Mucosa of descending colon (tissue), 3 donors: ENCODE data around the gene DBP. TPM values are rescaled to one million over a fixed set of nuclear protein-coding genes. Genes with fewer than 3 reads are reported as not detected.
"Not testable (repeated sequence)": the region's sequence is repeated elsewhere in the genome, so short reads cannot be mapped to it uniquely, and the experiment has no call there.

ENCODE experiments used
- ATAC-seq: fragments of 200-7000 bp; cut with Tn5 transposase; one replicate; pipeline ENCODE4 v1.9.1; 2020; ENCODE audit warnings: mild to moderate bottlenecking, moderate library complexity
- DNase-seq, 3 donors: peaks; one replicate each; pipeline ENCODE4 v3.0.0-alpha.2; 2020
- H3K36me3 ChIP-seq: fragments of 200-600 bp; one replicate; pipeline ENCODE4 v1.8.0; 2021; ENCODE audit warnings: low read depth, mild to moderate bottlenecking
- H3K4me1 ChIP-seq: fragments of 200-600 bp; one replicate; pipeline ENCODE4 v1.8.0; 2021; ENCODE audit warnings: low read depth, mild to moderate bottlenecking
- H3K4me3 ChIP-seq: fragments of 200-600 bp; one replicate; pipeline ENCODE4 v1.8.0; 2021; ENCODE audit warnings: mild to moderate bottlenecking
- H3K9me3 ChIP-seq: fragments of 200-600 bp; one replicate; pipeline ENCODE4 v1.8.0; 2021; ENCODE audit warnings: mild to moderate bottlenecking
- intact Hi-C, 2 donors: fragments of 100-400 bp; cut with DNase I in 1 of 2; cut with micrococcal nuclease in 1 of 2; formaldehyde crosslinking; loops; one replicate each; pipeline versions ENCODE4 v1.11.0 to v1.11.1; 2022; cut with DNase I, micrococcal nuclease
- total RNA-seq, 3 donors: library from RNA; stranded (reverse); fragmentation: NEBNext Ultra II Directional in 2 of 3; extraction: Animal tissue kit (Norgen Biotek cat#: 25700) in 2 of 3; gene quantifications; one replicate each; pipeline versions ENCODE4 v1.2.1 to v1.2.4, GENCODE V29; 2021 to 2023
- TF ChIP-seq, protein P1 (sequence below): fragments of 200-600 bp; IDR thresholded peaks from one replicate; pipeline ENCODE4 v1.8.0; 2022; ENCODE audit warnings: antibody characterized with exemption, mild to moderate bottlenecking
- donor health status: DM: no; HTN: no; CAD: no; lungs with moderate emphysema.
- donor health status: DM: no; HTN: no; CAD: no.
- donor health status: DM: no; HTN: yes; CAD: no.

DBP gene
- total RNA-seq, 3 donors from 2014 or later, result 8.2 to 18.4 (median 11.1) TPM

DNA sequence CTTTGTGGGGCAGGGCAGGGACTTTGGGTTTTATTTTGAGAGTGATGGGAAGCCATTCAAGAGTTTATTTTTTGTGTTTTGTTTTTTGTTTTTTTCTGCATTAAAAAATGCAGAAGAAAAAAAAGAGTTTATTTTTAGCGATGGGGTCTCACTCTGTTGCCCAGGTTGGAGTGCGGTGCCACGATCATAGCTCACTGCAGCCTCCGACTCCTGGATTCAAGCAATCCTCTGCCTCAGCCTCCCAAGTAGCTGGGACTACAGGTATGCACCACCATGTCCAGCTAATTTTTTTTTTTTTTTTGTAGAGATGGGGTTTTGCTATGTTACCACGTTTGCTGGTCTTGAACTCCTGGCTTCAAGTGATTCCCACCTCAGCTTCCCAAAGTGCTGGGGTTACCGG is 21.3 kb upstream of the DBP start:
- Histone ChIP-seq H3K9me3 (no peaks in the 10 kb centered on the region), H3K4me3 (no peak overlapping the region), H3K4me1 (no peaks in the 10 kb centered on the region), H3K36me3 (no peaks in the 10 kb centered on the region)
- TF ChIP-seq, protein P1, sequence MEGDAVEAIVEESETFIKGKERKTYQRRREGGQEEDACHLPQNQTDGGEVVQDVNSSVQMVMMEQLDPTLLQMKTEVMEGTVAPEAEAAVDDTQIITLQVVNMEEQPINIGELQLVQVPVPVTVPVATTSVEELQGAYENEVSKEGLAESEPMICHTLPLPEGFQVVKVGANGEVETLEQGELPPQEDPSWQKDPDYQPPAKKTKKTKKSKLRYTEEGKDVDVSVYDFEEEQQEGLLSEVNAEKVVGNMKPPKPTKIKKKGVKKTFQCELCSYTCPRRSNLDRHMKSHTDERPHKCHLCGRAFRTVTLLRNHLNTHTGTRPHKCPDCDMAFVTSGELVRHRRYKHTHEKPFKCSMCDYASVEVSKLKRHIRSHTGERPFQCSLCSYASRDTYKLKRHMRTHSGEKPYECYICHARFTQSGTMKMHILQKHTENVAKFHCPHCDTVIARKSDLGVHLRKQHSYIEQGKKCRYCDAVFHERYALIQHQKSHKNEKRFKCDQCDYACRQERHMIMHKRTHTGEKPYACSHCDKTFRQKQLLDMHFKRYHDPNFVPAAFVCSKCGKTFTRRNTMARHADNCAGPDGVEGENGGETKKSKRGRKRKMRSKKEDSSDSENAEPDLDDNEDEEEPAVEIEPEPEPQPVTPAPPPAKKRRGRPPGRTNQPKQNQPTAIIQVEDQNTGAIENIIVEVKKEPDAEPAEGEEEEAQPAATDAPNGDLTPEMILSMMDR, result no peak
- ATAC-seq (no peak), DNase-seq (no peak)
- intact Hi-C loops, result no loop called here

DNA sequence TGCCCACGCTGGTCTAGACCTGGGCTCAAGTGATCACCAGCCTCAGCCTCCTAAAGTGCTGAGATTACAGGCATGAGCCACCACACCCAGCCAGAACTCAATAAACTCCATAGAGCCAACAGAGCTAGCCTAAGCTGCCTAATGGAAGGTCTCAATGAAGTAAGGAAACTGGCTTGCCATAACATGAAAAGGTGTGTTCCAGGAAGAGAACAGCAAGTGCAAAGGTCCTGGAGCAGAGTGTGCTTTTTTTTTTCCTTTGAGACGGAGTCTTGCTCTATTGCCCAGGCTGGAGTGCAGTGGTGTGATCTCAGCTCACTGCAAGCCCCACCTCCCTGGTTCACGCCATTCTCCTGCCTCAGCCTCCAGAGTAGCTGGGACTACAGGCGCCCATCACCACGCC is 20.6 kb upstream of the DBP start:
- H3K4me1 ChIP-seq, intact Hi-C loops, H3K9me3 ChIP-seq, H3K4me3 ChIP-seq, H3K36me3 ChIP-seq: not testable (repeated sequence)
- ATAC-seq, result peak; percentile 81
- DNase-seq, result peak in 1 of 3 donors; percentile 20

DNA sequence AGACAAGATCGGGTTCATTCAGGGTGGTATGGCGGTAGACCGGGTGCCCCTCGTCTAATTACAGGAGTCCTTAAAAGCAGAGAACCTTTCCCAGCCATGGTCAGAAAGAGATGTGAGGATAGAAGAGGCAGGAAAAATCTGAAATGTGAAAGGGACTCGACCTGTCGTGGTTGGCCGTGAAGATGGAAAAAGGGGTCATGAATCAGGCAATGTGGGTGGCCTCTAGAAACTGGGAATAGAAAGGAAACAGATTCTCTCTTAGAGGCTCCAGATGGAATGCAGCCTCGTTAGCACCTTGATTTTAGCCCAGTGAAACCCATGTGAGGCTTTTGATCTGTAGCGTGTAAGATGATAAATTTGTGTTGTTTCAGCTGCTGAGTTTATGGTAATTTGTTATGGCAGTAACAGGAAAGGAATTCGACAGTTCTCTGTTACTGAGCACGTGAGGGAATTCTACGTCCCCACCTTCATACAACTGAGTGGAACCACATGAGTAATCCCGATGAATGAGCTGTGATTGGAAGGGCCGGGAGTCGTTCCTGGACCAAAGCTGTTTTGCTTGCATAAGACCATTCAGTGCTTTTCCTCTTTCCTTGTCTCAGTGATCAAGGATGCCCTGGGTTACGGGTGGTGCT is 19.8 kb upstream of the DBP start:
- H3K36me3 ChIP-seq, result no peaks in the 10 kb centered on the region
- intact Hi-C loops, result no loop called here
- no peaks in the 10 kb centered on the region for H3K4me1 ChIP-seq
- ATAC-seq (peak; percentile 68), DNase-seq (peak in 1 of 3 donors; percentile 33)
- TF ChIP-seq, protein P1, result no peak
- H3K9me3 ChIP-seq, result no peaks in the 10 kb centered on the region
- H3K4me3 ChIP-seq, result no peak overlapping the region

DNA sequence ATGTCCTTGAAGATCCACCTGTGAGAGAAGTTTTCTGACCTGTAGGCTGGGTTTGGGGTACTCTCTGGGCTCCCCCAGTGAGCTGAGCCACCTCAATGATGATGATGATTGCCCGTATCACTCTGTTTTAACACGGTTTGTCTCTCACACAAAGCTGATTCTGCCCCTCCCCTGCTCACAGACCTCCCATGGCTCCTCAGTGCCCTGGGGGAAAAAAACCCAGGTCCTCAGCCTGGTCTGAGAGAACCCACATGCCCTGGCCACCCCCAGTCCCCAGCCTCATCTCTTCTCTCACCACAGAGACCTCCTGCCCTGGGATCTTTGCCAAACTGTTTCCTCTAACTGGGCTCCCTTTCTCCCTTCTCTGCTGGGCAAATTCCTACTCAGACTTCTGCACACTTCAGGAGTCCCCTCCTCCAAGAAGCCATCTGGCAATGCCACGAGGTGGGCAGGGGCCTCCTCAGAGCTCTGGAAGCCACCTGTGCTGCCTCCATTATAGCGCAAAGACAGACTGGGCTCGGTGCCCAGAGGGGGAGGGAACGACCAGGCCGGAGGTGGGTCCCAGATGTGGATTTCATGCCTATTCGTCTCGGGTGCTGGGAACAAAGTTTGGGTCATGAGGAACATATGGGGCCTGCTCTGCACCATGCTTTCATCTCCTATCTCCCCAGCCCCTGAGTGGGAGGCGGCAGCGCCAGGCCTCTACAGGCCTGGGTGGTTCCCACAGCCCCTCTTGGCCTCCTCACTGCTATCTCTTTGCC is 17.3 kb upstream of the DBP start:
- Histone ChIP-seq H3K4me1 (peaks cover under 1% of the 10 kb centered on the region), H3K36me3 (no peaks in the 10 kb centered on the region), H3K4me3 (no peak overlapping the region), H3K9me3 (no peaks in the 10 kb centered on the region)
- intact Hi-C loops, result no loop called here
- TF ChIP-seq, protein P1, result no peak
- ATAC-seq, result no peak
- DNase-seq, result peak in 1 of 3 donors; percentile 52

DNA sequence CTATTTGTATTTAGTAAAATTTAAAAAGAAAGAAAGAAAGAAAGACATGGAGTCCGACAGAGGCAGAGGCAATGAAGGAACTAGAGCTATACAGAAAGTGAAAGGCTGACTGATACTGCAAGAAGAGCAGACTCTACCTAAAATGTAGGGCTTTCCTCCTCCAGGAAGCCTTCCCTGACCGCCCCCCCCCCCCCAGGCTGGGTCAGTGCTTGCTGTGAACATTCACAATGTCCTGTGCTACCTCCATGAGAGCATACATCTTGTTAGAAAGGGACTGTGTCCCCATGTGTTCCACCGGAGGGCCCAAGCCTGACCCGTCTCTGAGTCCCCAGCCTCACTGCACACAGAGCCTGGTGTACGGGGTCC is 14.5 kb upstream of the DBP start:
- DNase-seq (no peak), ATAC-seq (no peak)
- H3K36me3 ChIP-seq, result no peaks in the 10 kb centered on the region
- peaks cover 3% of the 10 kb centered on the region for H3K4me1 ChIP-seq
- H3K9me3 ChIP-seq, result no peaks in the 10 kb centered on the region
- no peak overlapping the region for H3K4me3 ChIP-seq
- TF ChIP-seq, protein P1, result no peak
- intact Hi-C loops, result no loop called here

DNA sequence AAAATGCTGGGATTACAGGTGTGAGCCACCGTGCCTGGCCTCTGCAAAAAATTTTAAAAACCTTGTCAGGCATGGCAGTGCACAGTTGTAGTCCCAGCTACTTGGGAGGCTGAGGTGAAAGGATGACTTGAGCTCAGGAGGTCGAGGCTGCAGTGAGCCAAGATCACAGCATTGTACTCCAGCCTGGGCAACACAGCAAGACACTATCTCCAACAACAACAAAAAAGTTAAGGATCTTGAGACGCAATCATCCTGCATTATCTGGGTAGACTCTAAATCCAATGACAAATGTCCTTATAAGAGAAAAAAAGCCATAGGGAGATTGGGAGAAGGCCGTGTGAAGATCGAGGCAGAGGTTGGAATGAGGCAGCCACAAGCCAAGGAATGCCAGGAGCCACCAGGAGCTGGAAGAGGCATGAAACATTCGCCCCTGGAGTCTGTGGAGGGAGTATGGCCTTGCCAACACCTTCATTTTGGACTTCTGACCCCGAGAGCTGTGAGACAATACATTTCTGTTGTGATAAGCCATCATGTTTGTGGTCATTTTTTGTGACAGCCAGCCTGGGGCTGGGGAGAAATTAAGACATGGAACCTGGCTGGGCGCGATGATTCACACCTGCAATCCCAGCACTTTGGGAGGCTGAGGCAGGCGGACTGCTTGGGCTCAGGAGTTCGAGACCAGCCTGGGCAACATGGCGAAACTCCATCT is 13.9 kb upstream of the DBP start:
- intact Hi-C loops, result no loop called here
- peaks cover 3% of the 10 kb centered on the region for H3K4me1 ChIP-seq
- H3K4me3 ChIP-seq, result no peak overlapping the region
- TF ChIP-seq, protein P1, result no peak
- ATAC-seq, result no peak
- no peaks in the 10 kb centered on the region for H3K36me3 ChIP-seq
- DNase-seq, result no peak
- no peaks in the 10 kb centered on the region for H3K9me3 ChIP-seq
